Endodermal cell (in vitro differentiated cells): Measurements from ENCODE around the gene DGKD. TPM values are rescaled to one million over a fixed set of nuclear protein-coding genes. Genes with fewer than 3 reads are reported as not detected.
"Not testable (repeated sequence)": the region's sequence is repeated elsewhere in the genome, so short reads cannot be mapped to it uniquely, and the experiment has no call there.

Experiments
- DNase-seq: peaks from one replicate; pipeline ENCODE4 v3.0.0-alpha.2; 2017
- H3K27ac ChIP-seq: 2 replicates; pipeline ENCODE4 v1.5.1; 2013; ENCODE audit warnings: mild to moderate bottlenecking, low read depth, low read length, moderate library complexity
- H3K27me3 ChIP-seq: 2 replicates; pipeline ENCODE4 v1.6.1; 2013; ENCODE audit warnings: mild to moderate bottlenecking, low read length, moderate library complexity; ENCODE audit not compliant: insufficient read depth, control insufficient read depth, poor library complexity, severe bottlenecking
- H3K36me3 ChIP-seq: 2 replicates; pipeline ENCODE4 v1.7.0; 2013; ENCODE audit warnings: mild to moderate bottlenecking, low read length, moderate library complexity; ENCODE audit not compliant: control insufficient read depth, insufficient read depth
- H3K4me1 ChIP-seq: one replicate; pipeline ENCODE4 v1.7.0; 2013; ENCODE audit warnings: low read length; ENCODE audit not compliant: control insufficient read depth, insufficient read depth
- H3K4me3 ChIP-seq: 2 replicates; pipeline ENCODE4 v1.5.1; 2013; ENCODE audit warnings: mild to moderate bottlenecking, low read length, moderate library complexity
- H3K9ac ChIP-seq: 2 replicates; pipeline ENCODE4 v1.6.1; 2013; ENCODE audit warnings: mild to moderate bottlenecking, low read length, moderate library complexity; ENCODE audit not compliant: poor library complexity, severe bottlenecking; ENCODE audit errors: extremely low read depth
- H3K9me3 ChIP-seq: 2 replicates; pipeline ENCODE4 v1.6.1; 2013; ENCODE audit warnings: mild to moderate bottlenecking, low read length, moderate library complexity; ENCODE audit not compliant: control insufficient read depth
- H3K27ac Mint-ChIP-seq: 2 replicates; pipeline ENCODE4 v1.8.0; 2020; ENCODE audit warnings: mixed read lengths
- H3K27me3 Mint-ChIP-seq: 2 replicates; pipeline ENCODE4 v1.8.0; 2021; ENCODE audit warnings: mild to moderate bottlenecking, mixed read lengths; ENCODE audit not compliant: insufficient read depth
- H3K36me3 Mint-ChIP-seq: 2 replicates; pipeline ENCODE4 v1.8.0; 2020; ENCODE audit warnings: low read depth, mixed read lengths
- H3K4me1 Mint-ChIP-seq: 2 replicates; pipeline ENCODE4 v1.8.0; 2020; ENCODE audit warnings: mixed read lengths
- H3K4me3 Mint-ChIP-seq: 2 replicates; pipeline ENCODE4 v1.8.0; 2020; ENCODE audit warnings: mild to moderate bottlenecking, moderate library complexity, mixed read lengths
- H3K9me3 Mint-ChIP-seq: 2 replicates; pipeline ENCODE4 v1.8.0; 2020; ENCODE audit warnings: mild to moderate bottlenecking, mixed read lengths
- CTCF ChIP-seq: fragments of 200-600 bp; sonication (generic); conservative IDR thresholded peaks from 2 replicates; pipeline ENCODE4 v1.5.0; 2021; ENCODE audit warnings: antibody characterized with exemption, mild to moderate bottlenecking
- WGBS, 2 experiments: methylation state at CpG; one replicate each; pipeline versions ENCODE4 v1.1.5 to v1.1.7; 2013; ENCODE audit warnings: missing lambda C conversion rate in 2 of 2, mixed read lengths in 1 of 2; ENCODE audit not compliant: insufficient coverage in 1 of 2, insufficient read length in 1 of 2; 5-methylcytosine and 5-hydroxymethylcytosine counted together
- total RNA-seq, 2 donors: library from RNA; stranded (reverse); fragmentation: NEBNext Ultra II Directional in 1 of 2; extraction: Animal tissue kit (Norgen Biotek cat#: 25700) in 1 of 2; gene quantifications; 2 replicates in 1 of 2; 3 replicates in 1 of 2; pipeline ENCODE4 v1.2.1, GENCODE V29; 2021

The DGKD gene
- total RNA-seq, 2 donors from 2014 or later = 39.2 to 46.9 TPM

DNA sequence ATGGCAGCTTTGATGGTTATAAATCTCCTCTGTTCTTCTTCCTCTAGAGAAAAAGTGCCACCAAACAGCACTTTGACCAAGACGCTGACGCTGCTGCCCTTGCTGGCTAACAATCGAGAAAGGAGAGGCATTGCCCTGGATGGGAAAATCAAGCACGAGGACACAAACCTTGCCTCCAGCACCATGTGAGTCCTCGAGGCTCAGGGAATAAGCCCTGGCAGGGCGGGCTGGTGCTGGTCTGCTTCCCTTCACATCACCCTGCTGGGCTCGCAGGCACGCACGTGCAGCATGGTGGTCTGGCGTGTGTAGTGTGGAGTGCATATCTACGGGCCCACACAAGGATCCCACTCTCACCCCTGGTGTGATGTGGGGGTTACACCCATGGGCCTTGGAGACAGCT lies 19.4 kb upstream of the DGKD start:
- Mint-ChIP-seq H3K27ac (no peak overlapping the region), H3K4me1 (peaks cover 8% of the 10 kb centered on the region), H3K4me3 (no peak overlapping the region), H3K27me3 (peaks cover 30% of the 10 kb centered on the region), H3K36me3 (no peaks in the 10 kb centered on the region), H3K9me3 (no peaks in the 10 kb centered on the region)
- TF ChIP-seq CTCF = no peak
- H3K4me3 ChIP-seq = no peak overlapping the region
- H3K27ac ChIP-seq = no peak overlapping the region
- WGBS, 2 experiments = 92 to 95% methylated on average over 4 to 11 of the region's 11 CpGs
- H3K27me3 ChIP-seq = peaks cover 22% of the 10 kb centered on the region
- H3K36me3 ChIP-seq = no peaks in the 10 kb centered on the region
- H3K9ac ChIP-seq = no peak overlapping the region
- no peaks in the 10 kb centered on the region for H3K9me3 ChIP-seq
- H3K4me1 ChIP-seq = peaks cover 3% of the 10 kb centered on the region
- DNase-seq = no peak

DNA sequence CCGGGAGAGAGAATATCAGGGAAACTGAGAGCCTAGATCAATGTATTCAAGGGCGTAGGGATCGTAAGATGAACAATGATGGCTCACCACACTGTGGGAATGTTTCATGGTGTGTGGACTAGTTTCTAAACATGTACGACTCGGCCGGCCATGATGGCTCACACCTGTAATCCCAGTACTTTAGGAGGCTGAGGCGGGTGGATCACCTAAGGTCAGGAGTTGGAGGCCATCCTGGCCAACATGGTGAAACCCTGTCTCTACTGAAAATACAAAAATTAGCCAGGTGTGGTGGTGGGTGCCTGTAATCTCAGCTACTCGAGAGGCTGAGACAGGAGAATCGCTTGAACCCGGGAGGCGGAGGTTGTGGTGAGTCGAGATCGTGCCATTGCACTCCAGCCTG lies 18.2 kb upstream of the DGKD start:
- not testable (repeated sequence) for H3K4me1 ChIP-seq, H3K9ac ChIP-seq, H3K9me3 ChIP-seq, H3K4me3 ChIP-seq, H3K4me3 Mint-ChIP-seq, DNase-seq, H3K36me3 Mint-ChIP-seq, H3K9me3 Mint-ChIP-seq, H3K36me3 ChIP-seq, H3K4me1 Mint-ChIP-seq, H3K27ac ChIP-seq, H3K27ac Mint-ChIP-seq
- peaks cover 29% of the 10 kb centered on the region for H3K27me3 Mint-ChIP-seq
- 95 to 96% methylated on average over 8 to 13 of the region's 13 CpGs for WGBS, 2 experiments
- H3K27me3 ChIP-seq = peaks cover 18% of the 10 kb centered on the region

GRCh38 chr2:233336541-233336940 lies 17.8 kb upstream of the DGKD start:
- Histone ChIP-seq H3K36me3 (no peaks in the 10 kb centered on the region), H3K4me3 (no peak overlapping the region), H3K9me3 (peaks cover 6% of the 10 kb centered on the region), H3K9ac (no peak overlapping the region), H3K27me3 (peaks cover 18% of the 10 kb centered on the region), H3K4me1 (no peaks in the 10 kb centered on the region), H3K27ac (no peak overlapping the region)
- Mint-ChIP-seq H3K4me3 (no peak overlapping the region), H3K9me3 (peaks cover 4% of the 10 kb centered on the region), H3K27ac (no peak overlapping the region), H3K27me3 (peaks cover 26% of the 10 kb centered on the region), H3K36me3 (no peaks in the 10 kb centered on the region), H3K4me1 (peaks cover 8% of the 10 kb centered on the region)
- DNase-seq = no peak
- WGBS, 2 experiments = 89% methylated on average over 5 of the region's 5 CpGs
- TF ChIP-seq CTCF = no peak

DNA sequence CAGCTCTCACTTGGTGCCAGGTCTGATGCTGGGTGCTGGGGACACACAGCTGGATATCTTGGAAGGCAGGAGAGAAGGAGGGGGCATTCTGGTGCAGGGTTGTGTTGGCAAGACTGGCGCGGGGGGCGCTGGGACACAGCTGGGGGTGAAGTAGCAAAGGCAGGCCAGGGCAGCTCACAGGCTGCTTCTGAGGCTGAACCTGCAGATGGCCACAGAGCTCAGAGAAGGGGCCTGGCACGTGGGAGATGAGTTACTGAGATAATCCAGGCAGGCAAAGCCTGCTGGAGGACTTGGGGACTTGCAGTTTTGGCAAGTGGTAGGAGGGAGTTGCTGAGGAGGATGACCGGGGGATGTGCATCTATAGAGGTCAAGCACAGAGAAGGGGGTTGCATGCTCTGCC lies 16.2 kb upstream of the DGKD start:
- Histone ChIP-seq H3K9ac (no peak overlapping the region), H3K4me1 (no peaks in the 10 kb centered on the region), H3K27me3 (peaks cover 18% of the 10 kb centered on the region), H3K4me3 (no peak overlapping the region), H3K9me3 (peaks cover 6% of the 10 kb centered on the region), H3K36me3 (no peaks in the 10 kb centered on the region), H3K27ac (no peak overlapping the region)
- Mint-ChIP-seq H3K4me3 (no peak overlapping the region), H3K27me3 (peaks cover 23% of the 10 kb centered on the region), H3K9me3 (peaks cover 6% of the 10 kb centered on the region), H3K27ac (no peak overlapping the region), H3K4me1 (peaks cover 8% of the 10 kb centered on the region), H3K36me3 (no peaks in the 10 kb centered on the region)
- 86 to 87% methylated on average over 4 to 5 of the region's 5 CpGs for WGBS, 2 experiments
- peak; percentile 41 for TF ChIP-seq CTCF
- DNase-seq = no peak
